Mesendoderm (in vitro differentiated cells): ENCODE data around the gene MEIS1.

Source experiments
- DNase-seq: peaks from one replicate; pipeline ENCODE4 v3.0.0; 2013
- H2AK5ac ChIP-seq: 2 replicates; pipeline ENCODE4 v1.6.1; 2013; ENCODE audit warnings: low read length, inconsistent platforms
- H2BK120ac ChIP-seq: 2 replicates; pipeline ENCODE4 v1.6.1; 2013; ENCODE audit warnings: low read depth, mild to moderate bottlenecking, low read length, moderate library complexity, mixed read lengths
- H2BK15ac ChIP-seq: replicated peaks from 2 replicates; pipeline ENCODE4 v1.6.1; 2013; ENCODE audit warnings: low read depth, mild to moderate bottlenecking, moderate library complexity
- H2BK5ac ChIP-seq: 2 replicates; pipeline ENCODE4 v1.6.1; 2013; ENCODE audit warnings: low read length, inconsistent platforms
- H3K18ac ChIP-seq: 2 replicates; pipeline ENCODE4 v1.6.1; 2013; ENCODE audit warnings: mild to moderate bottlenecking, low read length, mixed read lengths
- H3K23ac ChIP-seq: one replicate; pipeline ENCODE4 v1.6.1; 2013; ENCODE audit warnings: low read length
- H3K27ac ChIP-seq: 2 replicates; pipeline ENCODE4 v1.5.1; 2013; ENCODE audit warnings: low read depth, mild to moderate bottlenecking, inconsistent platforms, low read length, moderate library complexity
- H3K27me3 ChIP-seq: 2 replicates; pipeline ENCODE4 v1.6.1; 2013; ENCODE audit warnings: low read length, control low read depth, mild to moderate bottlenecking, inconsistent platforms; ENCODE audit not compliant: insufficient read depth, poor library complexity
- H3K36me3 ChIP-seq: 2 replicates; pipeline ENCODE4 v1.6.1; 2013; ENCODE audit warnings: low read length, inconsistent platforms; ENCODE audit not compliant: control insufficient read depth, insufficient read depth
- H3K4ac ChIP-seq: one replicate; pipeline ENCODE4 v1.6.1; 2013; ENCODE audit warnings: low read depth, mild to moderate bottlenecking, low read length, moderate library complexity
- H3K4me1 ChIP-seq: 2 replicates; pipeline ENCODE4 v1.6.1; 2013; ENCODE audit warnings: low read depth, low read length, inconsistent platforms; ENCODE audit not compliant: control insufficient read depth
- H3K4me2 ChIP-seq: 2 replicates; pipeline ENCODE4 v1.6.1; 2013; ENCODE audit warnings: low read length
- H3K4me3 ChIP-seq: 2 replicates; pipeline ENCODE4 v1.5.1; 2013; ENCODE audit warnings: mild to moderate bottlenecking, low read length
- H3K56ac ChIP-seq: one replicate; pipeline ENCODE4 v1.6.1; 2013; ENCODE audit warnings: low read length
- H3K79me1 ChIP-seq: 2 replicates; pipeline ENCODE4 v1.6.1; 2013; ENCODE audit warnings: low read length, inconsistent platforms
- H3K79me2 ChIP-seq: 2 replicates; pipeline ENCODE4 v1.6.1; 2013; ENCODE audit warnings: mild to moderate bottlenecking, low read length; ENCODE audit not compliant: control insufficient read depth, insufficient read depth
- H3K9ac ChIP-seq: 2 replicates; pipeline ENCODE4 v1.6.1; 2013; ENCODE audit warnings: low read length, inconsistent platforms
- H4K5ac ChIP-seq: one replicate; pipeline ENCODE4 v1.6.1; 2013; ENCODE audit warnings: low read length
- H4K8ac ChIP-seq: one replicate; pipeline ENCODE4 v1.6.1; 2013; ENCODE audit warnings: low read depth, mild to moderate bottlenecking, control low read depth, low read length, moderate library complexity
- WGBS: extraction: QIAGEN DNeasy Blood & Tissue Kit; methylation state at CpG from one replicate; pipeline ENCODE4 v1.1.7; 2013; ENCODE audit warnings: low lambda C conversion rate, missing lambda C conversion rate; ENCODE audit not compliant: insufficient coverage; ENCODE audit errors: extremely low coverage; 5-methylcytosine and 5-hydroxymethylcytosine counted together

Gene MEIS1

GRCh38 chr2:66429693-66430504 is 5.0 kb upstream of the MEIS1 start:
- no peaks in the 10 kb centered on the region for H3K79me2 ChIP-seq
- H3K23ac ChIP-seq = no peak overlapping the region
- H2AK5ac ChIP-seq = no peak overlapping the region
- H4K5ac ChIP-seq = no peak overlapping the region
- H2BK120ac ChIP-seq = no peak overlapping the region
- H2BK5ac ChIP-seq = no peak overlapping the region
- H3K27me3 ChIP-seq = peaks cover 12% of the 10 kb centered on the region
- H3K27ac ChIP-seq = no peak overlapping the region
- H3K36me3 ChIP-seq = no peaks in the 10 kb centered on the region
- H2BK15ac ChIP-seq = no peak overlapping the region
- no peak overlapping the region for H3K4me3 ChIP-seq
- H3K56ac ChIP-seq = no peak overlapping the region
- no peak overlapping the region for H3K9ac ChIP-seq
- H3K79me1 ChIP-seq = no peaks in the 10 kb centered on the region
- DNase-seq = no peak
- no peak overlapping the region for H3K18ac ChIP-seq
- no peaks in the 10 kb centered on the region for H3K4me1 ChIP-seq
- H3K4me2 ChIP-seq = no peak overlapping the region
- H4K8ac ChIP-seq = no peak overlapping the region
- no peak overlapping the region for H3K4ac ChIP-seq

GRCh38 chr2:66430505-66431273 is 4.2 kb upstream of the MEIS1 start:
- Histone ChIP-seq H3K36me3 (no peaks in the 10 kb centered on the region), H3K79me2 (no peaks in the 10 kb centered on the region), H2AK5ac (no peak overlapping the region), H3K4ac (no peak overlapping the region), H3K4me2 (no peak overlapping the region), H3K79me1 (no peaks in the 10 kb centered on the region), H2BK5ac (no peak overlapping the region), H3K4me3 (no peak overlapping the region), H3K23ac (no peak overlapping the region), H3K56ac (no peak overlapping the region), H2BK120ac (no peak overlapping the region), H3K27ac (peak overlapping the region; percentile 26), H3K27me3 (peaks cover 12% of the 10 kb centered on the region), H4K5ac (no peak overlapping the region), H2BK15ac (no peak overlapping the region), H4K8ac (no peak overlapping the region), H3K9ac (no peak overlapping the region), H3K4me1 (no peaks in the 10 kb centered on the region), H3K18ac (no peak overlapping the region)
- peak; percentile 94 for DNase-seq
- WGBS = no CpG with 5 or more reads among the region's 9 CpGs

DNA sequence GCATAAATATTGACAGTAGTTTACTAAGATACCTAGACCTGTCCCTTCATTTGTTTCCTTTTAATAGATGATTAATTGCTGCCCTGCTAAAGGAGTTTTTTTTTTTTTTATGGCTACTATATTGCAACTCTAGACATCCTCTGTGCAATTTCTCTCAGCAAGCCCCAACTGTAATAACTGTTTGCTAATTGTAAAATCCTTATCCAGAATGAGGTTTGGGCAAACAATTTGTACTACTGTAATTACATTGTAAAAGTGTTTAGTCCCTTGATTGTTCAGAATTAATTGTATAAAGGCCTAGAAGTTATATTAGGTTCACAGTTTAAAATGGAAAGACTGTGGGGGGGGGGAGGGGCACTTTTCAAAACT is 3.7 kb upstream of the MEIS1 start:
- no peak overlapping the region for H2AK5ac ChIP-seq
- no peak overlapping the region for H3K56ac ChIP-seq
- H3K23ac ChIP-seq = no peak overlapping the region
- no peak overlapping the region for H3K18ac ChIP-seq
- no peaks in the 10 kb centered on the region for H3K36me3 ChIP-seq
- no peak overlapping the region for H3K9ac ChIP-seq
- H3K79me1 ChIP-seq = no peaks in the 10 kb centered on the region
- no peak overlapping the region for H2BK120ac ChIP-seq
- no peak overlapping the region for H4K8ac ChIP-seq
- H3K4me3 ChIP-seq = no peak overlapping the region
- no peak overlapping the region for H4K5ac ChIP-seq
- H3K4me1 ChIP-seq = no peaks in the 10 kb centered on the region
- H3K79me2 ChIP-seq = no peaks in the 10 kb centered on the region
- DNase-seq = no peak
- H3K4me2 ChIP-seq = no peak overlapping the region
- no peak overlapping the region for H2BK15ac ChIP-seq
- H3K27me3 ChIP-seq = peaks cover 9% of the 10 kb centered on the region
- no peak overlapping the region for H3K4ac ChIP-seq
- H3K27ac ChIP-seq = no peak overlapping the region
- no peak overlapping the region for H2BK5ac ChIP-seq

DNA sequence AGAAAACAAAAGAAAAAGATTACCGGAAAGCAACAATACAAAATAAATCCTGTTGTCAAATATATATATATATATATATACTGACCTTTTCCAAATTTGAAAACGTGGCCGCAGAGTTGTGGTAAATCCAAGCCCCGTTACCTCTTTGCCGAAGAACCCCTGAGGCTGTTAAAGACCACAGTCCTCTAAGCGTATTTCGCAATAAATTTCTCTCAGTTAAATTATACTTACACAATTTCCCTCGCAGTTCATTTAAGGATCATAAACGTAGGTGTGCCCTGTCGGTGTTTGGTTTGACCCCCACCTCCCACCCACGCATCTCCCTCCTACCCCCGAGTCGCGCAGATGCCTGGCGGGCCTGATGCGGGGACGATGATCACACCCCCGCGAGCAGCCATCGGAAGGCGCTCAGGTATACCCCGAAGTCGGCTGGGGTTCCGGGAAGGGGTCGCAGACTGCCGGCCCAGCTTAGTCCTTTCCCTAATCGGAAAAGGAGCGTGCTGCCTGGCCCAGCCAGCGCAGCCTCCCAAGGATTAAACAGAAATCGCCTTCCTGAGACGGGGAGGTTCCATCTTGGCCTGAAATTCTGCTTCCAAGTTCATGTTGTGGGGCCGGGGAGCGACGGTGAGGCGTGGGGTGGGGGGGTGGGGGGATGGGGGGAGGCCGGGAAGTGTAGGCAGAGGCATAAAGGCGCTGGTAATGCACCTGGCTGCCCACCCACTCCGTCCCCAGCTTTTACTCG is 2.9 kb upstream of the MEIS1 start:
- WGBS = no CpG with 5 or more reads among the region's 39 CpGs
- Histone ChIP-seq H3K23ac (no peak overlapping the region), H3K4me2 (no peak overlapping the region), H3K79me2 (no peaks in the 10 kb centered on the region), H3K18ac (peak overlapping the region; percentile 56), H3K27ac (no peak overlapping the region), H3K27me3 (peaks cover 10% of the 10 kb centered on the region), H3K9ac (no peak overlapping the region), H3K4me1 (no peaks in the 10 kb centered on the region), H4K5ac (no peak overlapping the region), H2BK5ac (no peak overlapping the region), H3K4ac (peak overlapping the region; percentile 20), H4K8ac (no peak overlapping the region), H2BK120ac (no peak overlapping the region), H2AK5ac (no peak overlapping the region), H3K36me3 (no peaks in the 10 kb centered on the region), H3K79me1 (no peaks in the 10 kb centered on the region), H3K4me3 (no peak overlapping the region), H2BK15ac (no peak overlapping the region), H3K56ac (no peak overlapping the region)
- DNase-seq = peak; percentile 39

- Histone ChIP-seq H2BK5ac (no peak overlapping the region), H3K4me2 (peak overlapping the region; percentile 95), H3K9ac (peak overlapping the region; percentile 77), H3K18ac (peak overlapping the region; percentile 6), H2BK15ac (no peak overlapping the region), H3K27me3 (peaks cover 18% of the 10 kb centered on the region), H2BK120ac (no peak overlapping the region), H3K4me1 (no peaks in the 10 kb centered on the region), H3K4ac (no peak overlapping the region), H3K36me3 (no peaks in the 10 kb centered on the region), H3K23ac (no peak overlapping the region), H3K4me3 (peak overlapping the region; percentile 52), H2AK5ac (no peak overlapping the region), H3K79me2 (no peaks in the 10 kb centered on the region), H4K8ac (no peak overlapping the region), H3K79me1 (no peaks in the 10 kb centered on the region), H3K27ac (no peak overlapping the region), H3K56ac (peak overlapping the region; percentile 66), H4K5ac (no peak overlapping the region)
- no CpG with 5 or more reads among the region's 51 CpGs for WGBS
- peak; percentile 98 for DNase-seq
These were observed 1.9 kb upstream of the MEIS1 start for GRCh38 chr2:66432801-66433694.
